ENCODE data around the gene BHLHE23.

The BHLHE23 gene

DNA sequence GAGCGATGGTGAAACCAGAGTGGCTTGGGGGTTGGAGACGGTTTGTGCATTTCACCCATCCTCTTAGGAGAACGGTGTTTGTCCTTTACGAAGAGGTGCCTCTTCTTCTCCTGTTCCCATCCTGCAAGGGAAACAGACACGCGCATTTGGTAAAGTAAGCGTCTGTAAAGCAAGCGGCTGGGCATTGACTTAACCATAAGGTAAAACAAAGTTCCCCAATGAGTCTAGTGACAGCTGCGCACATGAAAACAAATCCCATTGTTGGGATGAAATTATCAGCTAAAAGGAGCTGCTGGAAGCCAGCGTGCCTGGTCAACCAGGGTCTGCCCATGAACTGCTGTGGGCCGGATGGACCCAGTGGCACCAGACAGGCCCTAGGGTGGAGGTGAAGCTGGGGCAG is 5.8 kb downstream of the BHLHE23 start:
- ATAC-seq, result no peak
- TF ChIP-seq, protein P1, sequence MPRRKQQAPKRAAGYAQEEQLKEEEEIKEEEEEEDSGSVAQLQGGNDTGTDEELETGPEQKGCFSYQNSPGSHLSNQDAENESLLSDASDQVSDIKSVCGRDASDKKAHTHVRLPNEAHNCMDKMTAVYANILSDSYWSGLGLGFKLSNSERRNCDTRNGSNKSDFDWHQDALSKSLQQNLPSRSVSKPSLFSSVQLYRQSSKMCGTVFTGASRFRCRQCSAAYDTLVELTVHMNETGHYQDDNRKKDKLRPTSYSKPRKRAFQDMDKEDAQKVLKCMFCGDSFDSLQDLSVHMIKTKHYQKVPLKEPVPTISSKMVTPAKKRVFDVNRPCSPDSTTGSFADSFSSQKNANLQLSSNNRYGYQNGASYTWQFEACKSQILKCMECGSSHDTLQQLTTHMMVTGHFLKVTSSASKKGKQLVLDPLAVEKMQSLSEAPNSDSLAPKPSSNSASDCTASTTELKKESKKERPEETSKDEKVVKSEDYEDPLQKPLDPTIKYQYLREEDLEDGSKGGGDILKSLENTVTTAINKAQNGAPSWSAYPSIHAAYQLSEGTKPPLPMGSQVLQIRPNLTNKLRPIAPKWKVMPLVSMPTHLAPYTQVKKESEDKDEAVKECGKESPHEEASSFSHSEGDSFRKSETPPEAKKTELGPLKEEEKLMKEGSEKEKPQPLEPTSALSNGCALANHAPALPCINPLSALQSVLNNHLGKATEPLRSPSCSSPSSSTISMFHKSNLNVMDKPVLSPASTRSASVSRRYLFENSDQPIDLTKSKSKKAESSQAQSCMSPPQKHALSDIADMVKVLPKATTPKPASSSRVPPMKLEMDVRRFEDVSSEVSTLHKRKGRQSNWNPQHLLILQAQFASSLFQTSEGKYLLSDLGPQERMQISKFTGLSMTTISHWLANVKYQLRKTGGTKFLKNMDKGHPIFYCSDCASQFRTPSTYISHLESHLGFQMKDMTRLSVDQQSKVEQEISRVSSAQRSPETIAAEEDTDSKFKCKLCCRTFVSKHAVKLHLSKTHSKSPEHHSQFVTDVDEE (CRISPR knock-in tag; IDR thresholded peaks at IDR 0.05), result no peak
- TF ChIP-seq ZNF565 (CRISPR knock-in tag; conservative IDR thresholded peaks at IDR 0.05; ENCODE audit: low read depth) (no peak), CSDC2 (CRISPR knock-in tag; IDR thresholded peaks at IDR 0.05) (no peak), SNAI2 (CRISPR knock-in tag; IDR thresholded peaks at IDR 0.05) (no peak), ZNF70 (CRISPR knock-in tag; IDR thresholded peaks at IDR 0.05) (no peak), ARNTL (CRISPR knock-in tag; IDR thresholded peaks at IDR 0.05; ENCODE audit: borderline replicate concordance, low read depth) (no peak), ZC3H10 (CRISPR knock-in tag; IDR thresholded peaks at IDR 0.05) (no peak), TOX (CRISPR knock-in tag; IDR thresholded peaks at IDR 0.05; ENCODE audit: borderline replicate concordance) (no peak), TCF4 (CRISPR knock-in tag; IDR thresholded peaks at IDR 0.05; ENCODE audit: borderline replicate concordance) (no peak), OSR1 (CRISPR knock-in tag; IDR thresholded peaks at IDR 0.05) (no peak)
- TF ChIP-seq, protein P2, sequence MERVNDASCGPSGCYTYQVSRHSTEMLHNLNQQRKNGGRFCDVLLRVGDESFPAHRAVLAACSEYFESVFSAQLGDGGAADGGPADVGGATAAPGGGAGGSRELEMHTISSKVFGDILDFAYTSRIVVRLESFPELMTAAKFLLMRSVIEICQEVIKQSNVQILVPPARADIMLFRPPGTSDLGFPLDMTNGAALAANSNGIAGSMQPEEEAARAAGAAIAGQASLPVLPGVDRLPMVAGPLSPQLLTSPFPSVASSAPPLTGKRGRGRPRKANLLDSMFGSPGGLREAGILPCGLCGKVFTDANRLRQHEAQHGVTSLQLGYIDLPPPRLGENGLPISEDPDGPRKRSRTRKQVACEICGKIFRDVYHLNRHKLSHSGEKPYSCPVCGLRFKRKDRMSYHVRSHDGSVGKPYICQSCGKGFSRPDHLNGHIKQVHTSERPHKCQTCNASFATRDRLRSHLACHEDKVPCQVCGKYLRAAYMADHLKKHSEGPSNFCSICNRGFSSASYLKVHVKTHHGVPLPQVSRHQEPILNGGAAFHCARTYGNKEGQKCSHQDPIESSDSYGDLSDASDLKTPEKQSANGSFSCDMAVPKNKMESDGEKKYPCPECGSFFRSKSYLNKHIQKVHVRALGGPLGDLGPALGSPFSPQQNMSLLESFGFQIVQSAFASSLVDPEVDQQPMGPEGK (CRISPR knock-in tag; IDR thresholded peaks at IDR 0.05; ENCODE audit: borderline replicate concordance), result no peak
- TF ChIP-seq, protein P3, sequence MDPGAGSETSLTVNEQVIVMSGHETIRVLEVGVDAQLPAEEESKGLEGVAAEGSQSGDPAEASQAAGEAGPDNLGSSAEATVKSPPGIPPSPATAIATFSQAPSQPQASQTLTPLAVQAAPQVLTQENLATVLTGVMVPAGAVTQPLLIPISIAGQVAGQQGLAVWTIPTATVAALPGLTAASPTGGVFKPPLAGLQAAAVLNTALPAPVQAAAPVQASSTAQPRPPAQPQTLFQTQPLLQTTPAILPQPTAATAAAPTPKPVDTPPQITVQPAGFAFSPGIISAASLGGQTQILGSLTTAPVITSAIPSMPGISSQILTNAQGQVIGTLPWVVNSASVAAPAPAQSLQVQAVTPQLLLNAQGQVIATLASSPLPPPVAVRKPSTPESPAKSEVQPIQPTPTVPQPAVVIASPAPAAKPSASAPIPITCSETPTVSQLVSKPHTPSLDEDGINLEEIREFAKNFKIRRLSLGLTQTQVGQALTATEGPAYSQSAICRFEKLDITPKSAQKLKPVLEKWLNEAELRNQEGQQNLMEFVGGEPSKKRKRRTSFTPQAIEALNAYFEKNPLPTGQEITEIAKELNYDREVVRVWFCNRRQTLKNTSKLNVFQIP (CRISPR knock-in tag; IDR thresholded peaks at IDR 0.05; ENCODE audit: borderline replicate concordance, low read depth), result no peak
- TF ChIP-seq, protein P4, sequence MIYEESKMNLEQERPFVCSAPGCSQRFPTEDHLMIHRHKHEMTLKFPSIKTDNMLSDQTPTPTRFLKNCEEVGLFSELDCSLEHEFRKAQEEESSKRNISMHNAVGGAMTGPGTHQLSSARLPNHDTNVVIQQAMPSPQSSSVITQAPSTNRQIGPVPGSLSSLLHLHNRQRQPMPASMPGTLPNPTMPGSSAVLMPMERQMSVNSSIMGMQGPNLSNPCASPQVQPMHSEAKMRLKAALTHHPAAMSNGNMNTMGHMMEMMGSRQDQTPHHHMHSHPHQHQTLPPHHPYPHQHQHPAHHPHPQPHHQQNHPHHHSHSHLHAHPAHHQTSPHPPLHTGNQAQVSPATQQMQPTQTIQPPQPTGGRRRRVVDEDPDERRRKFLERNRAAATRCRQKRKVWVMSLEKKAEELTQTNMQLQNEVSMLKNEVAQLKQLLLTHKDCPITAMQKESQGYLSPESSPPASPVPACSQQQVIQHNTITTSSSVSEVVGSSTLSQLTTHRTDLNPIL (CRISPR knock-in tag; IDR thresholded peaks at IDR 0.05; ENCODE audit: low read depth), result no peak
- TF ChIP-seq, protein P5, sequence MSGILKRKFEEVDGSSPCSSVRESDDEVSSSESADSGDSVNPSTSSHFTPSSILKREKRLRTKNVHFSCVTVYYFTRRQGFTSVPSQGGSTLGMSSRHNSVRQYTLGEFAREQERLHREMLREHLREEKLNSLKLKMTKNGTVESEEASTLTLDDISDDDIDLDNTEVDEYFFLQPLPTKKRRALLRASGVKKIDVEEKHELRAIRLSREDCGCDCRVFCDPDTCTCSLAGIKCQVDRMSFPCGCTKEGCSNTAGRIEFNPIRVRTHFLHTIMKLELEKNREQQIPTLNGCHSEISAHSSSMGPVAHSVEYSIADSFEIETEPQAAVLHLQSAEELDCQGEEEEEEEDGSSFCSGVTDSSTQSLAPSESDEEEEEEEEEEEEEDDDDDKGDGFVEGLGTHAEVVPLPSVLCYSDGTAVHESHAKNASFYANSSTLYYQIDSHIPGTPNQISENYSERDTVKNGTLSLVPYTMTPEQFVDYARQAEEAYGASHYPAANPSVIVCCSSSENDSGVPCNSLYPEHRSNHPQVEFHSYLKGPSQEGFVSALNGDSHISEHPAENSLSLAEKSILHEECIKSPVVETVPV (CRISPR knock-in tag; IDR thresholded peaks at IDR 0.05), result no peak

DNA sequence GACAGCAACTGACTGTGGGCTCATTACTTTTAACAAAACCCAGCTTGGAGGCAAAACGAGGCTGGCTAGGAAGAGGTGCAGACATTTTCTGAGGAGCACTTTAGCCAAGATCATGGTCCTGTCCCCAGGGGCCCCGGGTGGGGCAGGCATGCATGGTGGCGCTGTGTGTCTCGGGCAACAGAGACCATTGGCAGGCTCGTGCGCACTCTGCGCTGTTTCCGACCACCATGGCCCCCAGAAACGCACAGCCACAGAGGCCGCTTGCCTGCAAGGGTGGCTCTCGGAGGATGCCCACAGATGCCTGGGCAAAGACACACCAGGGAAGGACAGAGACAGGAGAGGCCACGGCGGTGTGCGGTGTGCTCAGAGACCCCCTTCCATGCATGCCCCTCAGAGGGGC is 6.7 kb downstream of the BHLHE23 start:
- TF ChIP-seq CSDC2 (CRISPR knock-in tag; IDR thresholded peaks at IDR 0.05) (no peak), BACH2 (CRISPR knock-in tag; IDR thresholded peaks at IDR 0.05; ENCODE audit: borderline replicate concordance) (no peak), ESRRG (CRISPR knock-in tag; IDR thresholded peaks at IDR 0.05) (no peak), OSR1 (CRISPR knock-in tag; IDR thresholded peaks at IDR 0.05) (no peak), ZNF8 (CRISPR knock-in tag; IDR thresholded peaks at IDR 0.05) (no peak), ISL1 (CRISPR knock-in tag; IDR thresholded peaks at IDR 0.05) (no peak), RARB (CRISPR knock-in tag; IDR thresholded peaks at IDR 0.05) (no peak), ZC3H10 (CRISPR knock-in tag; IDR thresholded peaks at IDR 0.05) (no peak), ZNF70 (CRISPR knock-in tag; IDR thresholded peaks at IDR 0.05) (no peak), ARNTL (CRISPR knock-in tag; IDR thresholded peaks at IDR 0.05; ENCODE audit: borderline replicate concordance, low read depth) (no peak), ZFP3 (CRISPR knock-in tag; IDR thresholded peaks at IDR 0.05) (no peak), PPARA (CRISPR knock-in tag; IDR thresholded peaks at IDR 0.05; ENCODE audit: borderline replicate concordance) (no peak)
- TF ChIP-seq, protein P1 (CRISPR knock-in tag; IDR thresholded peaks at IDR 0.05), result no peak
- TF ChIP-seq, protein P4 (CRISPR knock-in tag; IDR thresholded peaks at IDR 0.05; ENCODE audit: low read depth), result no peak
- TF ChIP-seq, protein P5 (CRISPR knock-in tag; IDR thresholded peaks at IDR 0.05), result no peak
- ATAC-seq, result no peak
